ENCODE results near the gene KPNA6.

- no peak for TF ChIP-seq SIN3A (IDR thresholded peaks at IDR 0.05; ENCODE audit: borderline replicate concordance, insufficient read depth, low read depth, low read length)
- no peak for TF ChIP-seq CTCF (IDR thresholded peaks at IDR 0.05)
- TF ChIP-seq REST (IDR thresholded peaks at IDR 0.05; ENCODE audit: insufficient read depth in 1 of 2, low read depth in 2 of 2, low read length in 1 of 2): no peak
- peak; percentile 18; the same call in 1 of the 2 replicates for TF ChIP-seq POLR2AphosphoS5 (IDR thresholded peaks at IDR 0.05; ENCODE audit: low read depth, low read length)
Observed at GRCh38 chr1:32195972-32196823, 88.3 kb downstream of the KPNA6 start.

Data from Panc1 (cell line).